Colonic mucosa (tissue), 4 donors: ENCODE measurements around the gene SLC30A3. TPM values are rescaled to one million over a fixed set of nuclear protein-coding genes. Genes with fewer than 3 reads are reported as not detected.

Experiments used
- DNase-seq: peaks from one replicate; pipeline ENCODE4 v3.0.0-alpha.2; 2020
- H3K27ac ChIP-seq: fragments of 200-600 bp; one replicate; pipeline ENCODE4 v1.8.0; 2021
- H3K27me3 ChIP-seq: fragments of 200-600 bp; one replicate; pipeline ENCODE4 v1.8.0; 2021
- H3K36me3 ChIP-seq: fragments of 200-600 bp; one replicate; pipeline ENCODE4 v1.8.0; 2021
- H3K4me1 ChIP-seq: fragments of 200-600 bp; one replicate; pipeline ENCODE4 v1.8.0; 2021; ENCODE audit warnings: mild to moderate bottlenecking
- H3K4me3 ChIP-seq: fragments of 200-600 bp; one replicate; pipeline ENCODE4 v1.8.0; 2021
- H3K9ac ChIP-seq, 2 donors: one replicate each; pipeline ENCODE4 v1.7.0; 2013; ENCODE audit warnings: control low read depth in 2 of 2, low read depth in 2 of 2, low read length in 2 of 2
- H3K9me3 ChIP-seq: fragments of 200-600 bp; one replicate; pipeline ENCODE4 v1.8.0; 2021
- CTCF ChIP-seq: fragments of 200-600 bp; IDR thresholded peaks from one replicate; pipeline ENCODE4 v1.8.0; 2022; ENCODE audit warnings: antibody characterized with exemption, mild to moderate bottlenecking
- intact Hi-C: fragments of 100-400 bp; cut with DNase I; formaldehyde crosslinking; loops from one replicate; pipeline ENCODE4 v1.14.1; 2022
- total RNA-seq, 2 donors: library from RNA; stranded (reverse); fragmentation: NEBNext Ultra II Directional in 1 of 2; extraction: Animal tissue kit (Norgen Biotek cat#: 25700) in 1 of 2; gene quantifications; one replicate each; pipeline ENCODE4 v1.2.1, GENCODE V29; 2021
- donor health status: healthy.
- donor health status: DM: no; HTN: no; CAD: no.
- donor health status: DM: no; HTN: no; CAD: no.

Gene SLC30A3
- total RNA-seq, 2 donors from 2014 or later: not detected

- TF ChIP-seq CTCF: no peak
- Histone ChIP-seq H3K4me3 (peak overlapping the region; percentile 69), H3K27ac (peak overlapping the region; percentile 53), H3K9ac (no peak overlapping the region), H3K27me3 (no peaks in the 10 kb centered on the region), H3K9me3 (no peaks in the 10 kb centered on the region), H3K36me3 (no peaks in the 10 kb centered on the region), H3K4me1 (no peaks in the 10 kb centered on the region)
- intact Hi-C loops: no loop called here
- DNase-seq: no peak
Measured at GRCh38 chr2:27216416-27217137, 46.3 kb downstream of the SLC30A3 start.

DNA sequence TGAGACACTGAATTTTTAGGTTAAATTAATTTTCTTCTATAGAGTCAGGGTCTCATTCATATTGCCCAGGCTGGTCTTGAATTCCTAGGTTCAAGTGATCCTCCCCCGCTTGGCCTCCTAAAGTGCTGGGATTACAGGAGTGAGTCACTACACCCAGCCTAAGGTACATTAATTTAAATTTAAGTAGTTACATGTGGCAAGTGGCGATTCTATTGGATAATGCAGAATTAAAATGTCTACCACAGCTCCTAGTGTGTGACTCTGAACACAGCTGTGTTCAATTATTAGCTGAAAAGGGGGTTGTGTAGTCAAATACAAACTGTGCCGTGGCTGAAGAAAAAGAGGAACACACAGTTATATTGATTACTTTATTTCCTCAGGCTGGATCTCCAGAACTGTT lies 47.9 kb downstream of the SLC30A3 start:
- Histone ChIP-seq H3K27ac (no peak overlapping the region), H3K4me3 (no peak overlapping the region), H3K9ac (no peak overlapping the region), H3K36me3 (no peaks in the 10 kb centered on the region), H3K4me1 (peaks cover under 1% of the 10 kb centered on the region), H3K9me3 (no peaks in the 10 kb centered on the region), H3K27me3 (no peaks in the 10 kb centered on the region)
- no peak for TF ChIP-seq CTCF
- DNase-seq: no peak
- intact Hi-C loops: no loop called here

- Histone ChIP-seq H3K4me3 (peak overlapping the region; percentile 79), H3K9me3 (no peaks in the 10 kb centered on the region), H3K27ac (peak overlapping the region; percentile 97), H3K36me3 (no peaks in the 10 kb centered on the region), H3K27me3 (no peaks in the 10 kb centered on the region), H3K9ac (peak overlapping the region; percentile 68 to 98), H3K4me1 (peaks cover 4% of the 10 kb centered on the region)
- intact Hi-C loops: no loop called here
- peak; percentile 25 for DNase-seq
- no peak for TF ChIP-seq CTCF
Measured at GRCh38 chr2:27212626-27213471, 50.0 kb downstream of the SLC30A3 start.

DNA sequence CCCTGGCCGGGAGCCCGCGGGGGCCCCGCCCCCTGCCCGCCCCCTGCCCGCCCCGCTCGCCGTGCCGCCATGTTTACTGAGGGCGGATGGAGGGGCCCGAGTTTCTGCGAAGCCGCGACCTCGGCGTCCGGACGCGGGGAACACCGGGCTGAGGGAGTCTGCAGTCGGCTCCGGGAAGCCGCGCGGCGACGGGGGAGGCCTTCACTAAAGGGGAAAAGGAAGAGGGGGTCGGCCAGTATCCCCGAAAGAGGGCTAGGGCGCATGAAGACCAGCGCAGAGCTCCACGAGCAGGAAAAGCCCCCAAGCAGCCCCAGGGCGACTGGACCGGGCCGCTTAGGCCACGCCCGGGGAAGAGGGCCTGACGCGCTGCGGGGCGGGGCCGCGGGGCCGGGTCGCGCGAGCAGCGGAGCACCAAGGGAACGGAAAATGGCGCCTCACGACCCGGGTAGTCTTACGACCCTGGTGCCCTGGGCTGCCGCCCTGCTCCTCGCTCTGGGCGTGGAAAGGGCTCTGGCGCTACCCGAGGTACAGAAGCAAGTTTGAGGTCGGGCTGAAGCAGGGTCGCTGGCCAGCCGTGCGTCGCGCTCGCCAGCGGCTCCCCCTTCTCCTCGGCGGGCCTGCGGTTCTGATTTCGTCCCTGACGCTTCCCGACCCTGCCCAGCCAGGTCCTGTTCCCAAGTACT lies 50.8 kb downstream of the SLC30A3 start, which contains the start of the genes ATRAID and SLC5A6:
TSS of gene ATRAID (plus strand) at position 99 of the 683 bp plus-strand sequence. CDS start at position 427, 328 bp downstream.
TSS of gene SLC5A6 (minus strand) at position 326 of the 683 bp plus-strand sequence. CDS start 4,618 bp downstream, outside the sequence.
- H3K36me3 ChIP-seq: no peaks in the 10 kb centered on the region
- no peaks in the 10 kb centered on the region for H3K27me3 ChIP-seq
- H3K9me3 ChIP-seq: no peaks in the 10 kb centered on the region
- intact Hi-C loops: no loop called here
- peak within 1 kb of the TSS; percentile 79 for H3K4me3 ChIP-seq
- peaks cover 4% of the 10 kb centered on the region for H3K4me1 ChIP-seq
- peak; percentile 91 for DNase-seq
- TF ChIP-seq CTCF: no peak
- peak within 1 kb of the TSS; percentile 68 to 98 for H3K9ac ChIP-seq
- H3K27ac ChIP-seq: peak within 1 kb of the TSS; percentile 97
